Psoas muscle (tissue), 8 donors: Measurements from ENCODE around the gene ZBTB24. TPM values are rescaled to one million over a fixed set of nuclear protein-coding genes. Genes with fewer than 3 reads are reported as not detected.

Source experiments
- ATAC-seq, 4 donors: fragments of 200-7000 bp; cut with Tn5 transposase; one replicate each; pipeline ENCODE4 v1.9.1; 2020; ENCODE audit warnings: moderate library complexity in 3 of 4, mild to moderate bottlenecking in 2 of 4
- DNase-seq, 2 donors: peaks; one replicate each; pipeline ENCODE4 v3.0.0-alpha.2; 2020
- H3K27ac ChIP-seq: fragments of 200-600 bp; one replicate; pipeline ENCODE4 v1.8.0; 2022
- H3K27me3 ChIP-seq, 3 donors: fragments of 200-600 bp in 1 of 3; one replicate each; pipeline versions ENCODE4 v1.6.1 to v1.8.0; 2013 to 2022; ENCODE audit warnings: low read length in 2 of 3, mild to moderate bottlenecking in 2 of 3, moderate library complexity in 1 of 3; ENCODE audit not compliant: insufficient read depth in 3 of 3
- H3K36me3 ChIP-seq, 2 donors: fragments of 200-600 bp in 1 of 2; one replicate each; pipeline versions ENCODE4 v1.6.1 to v1.8.0; 2013 to 2022; ENCODE audit warnings: low read depth in 1 of 2, mild to moderate bottlenecking in 1 of 2, moderate library complexity in 1 of 2; ENCODE audit not compliant: insufficient read depth in 1 of 2
- H3K4me1 ChIP-seq: fragments of 200-600 bp; one replicate; pipeline ENCODE4 v1.8.0; 2022
- H3K4me3 ChIP-seq: fragments of 200-600 bp; one replicate; pipeline ENCODE4 v1.8.0; 2022; ENCODE audit warnings: mild to moderate bottlenecking
- H3K9me3 ChIP-seq: fragments of 200-600 bp; one replicate; pipeline ENCODE4 v1.8.0; 2022
- WGBS, 3 donors: extraction: QIAGEN DNeasy Blood & Tissue Kit; methylation state at CpG; one replicate each; pipeline versions ENCODE4 v1.1.6 to v1.1.7; 2013; 5-methylcytosine and 5-hydroxymethylcytosine counted together
- intact Hi-C, 2 donors: fragments of 100-400 bp; cut with DNase I; formaldehyde crosslinking; loops; one replicate each; pipeline versions ENCODE4 v1.11.0 to v1.14.2; 2022
- polyA plus RNA-seq, 3 donors: library from polyadenylated mRNA; stranded (reverse); fragments of 200-250 nt; gene quantifications; one replicate each; pipeline ENCODE4 v1.2.3, GENCODE V29; 2013
- total RNA-seq, 4 donors: library from RNA; stranded (reverse); fragmentation: NEBNext Ultra II Directional in 2 of 4; extraction: Animal tissue kit (Norgen Biotek cat#: 25700) in 2 of 4; gene quantifications; one replicate each; pipeline versions ENCODE4 v1.2.1 to v1.2.4, GENCODE V29; 2021 to 2023
- TF ChIP-seq, protein P1 (sequence below): fragments of 200-600 bp; IDR thresholded peaks from one replicate; pipeline ENCODE4 v1.8.0; 2022; ENCODE audit warnings: antibody characterized with exemption
- donor health status: healthy with polysubstance abuse.
- donor health status: DM: no; HTN: no; CAD: no; lungs with moderate emphysema.
- donor health status: Bipolar disorder and iron deficiency.
- donor health status: healthy.
- donor health status: DM: yes; HTN: yes; CAD: no.
- donor health status: DM: no; HTN: no; CAD: no.
- donor health status: DM: no; HTN: no; CAD: no.
- donor health status: DM: yes; HTN: yes; CAD: no.

The ZBTB24 gene
- total and polyA plus RNA-seq, 7 donors: 2.3 to 5.8 (median 5.3) TPM

DNA sequence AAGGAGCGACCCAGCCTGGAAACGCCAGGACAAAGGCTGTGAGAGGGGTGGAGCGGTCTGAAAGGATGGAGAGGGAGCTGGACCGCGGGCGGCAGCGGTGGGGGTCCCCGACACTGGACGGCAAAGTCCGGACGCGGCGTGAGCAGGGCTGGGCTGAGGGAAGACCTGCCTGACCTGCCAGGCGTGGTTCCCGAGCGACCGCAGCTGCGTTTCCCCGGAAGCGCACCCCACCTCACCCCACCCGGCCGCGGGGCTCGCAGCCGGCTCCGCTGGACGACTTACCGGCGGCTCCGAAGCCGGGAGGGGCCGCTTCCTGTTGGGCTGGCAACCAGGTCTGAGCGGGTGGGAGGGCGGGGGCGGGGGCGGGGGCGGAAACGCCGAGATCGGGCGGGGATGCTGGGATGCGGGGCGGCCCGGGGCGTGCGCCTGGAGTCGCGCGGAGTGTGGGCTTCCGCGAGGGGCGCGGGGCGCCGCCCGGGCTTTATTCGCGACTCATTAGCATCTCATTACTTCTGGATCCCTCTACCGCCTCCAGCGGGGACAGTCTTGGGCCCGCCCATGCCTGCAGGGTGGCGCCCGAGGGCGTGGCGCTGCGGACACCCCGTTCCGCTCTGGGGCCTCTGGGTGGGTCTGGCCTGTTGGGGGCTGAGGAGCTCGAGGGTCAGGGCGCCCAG is 27.4 kb downstream of the ZBTB24 start, which contains the start of gene MICAL1:
MICAL1 (minus strand) TSS at position 336 of the 674 bp plus-strand sequence. CDS start 1,576 bp downstream, outside the sequence.
- 0 to 1% (median 0%) methylated on average over 22 to 70 of the region's 70 CpGs for WGBS, 3 donors
- DNase-seq (peak; percentile 76 to 85), ATAC-seq (peak; percentile 70 to 79 (median 78))
- H3K27me3 ChIP-seq: no peaks in the 10 kb centered on the region
- peaks cover 25% of the 10 kb centered on the region for H3K4me1 ChIP-seq
- intact Hi-C loops: no loop called here
- H3K4me3 ChIP-seq: peak within 1 kb of the TSS; percentile 93
- H3K36me3 ChIP-seq: no peaks in the 10 kb centered on the region
- H3K9me3 ChIP-seq: no peaks in the 10 kb centered on the region
- TF ChIP-seq, protein P1, sequence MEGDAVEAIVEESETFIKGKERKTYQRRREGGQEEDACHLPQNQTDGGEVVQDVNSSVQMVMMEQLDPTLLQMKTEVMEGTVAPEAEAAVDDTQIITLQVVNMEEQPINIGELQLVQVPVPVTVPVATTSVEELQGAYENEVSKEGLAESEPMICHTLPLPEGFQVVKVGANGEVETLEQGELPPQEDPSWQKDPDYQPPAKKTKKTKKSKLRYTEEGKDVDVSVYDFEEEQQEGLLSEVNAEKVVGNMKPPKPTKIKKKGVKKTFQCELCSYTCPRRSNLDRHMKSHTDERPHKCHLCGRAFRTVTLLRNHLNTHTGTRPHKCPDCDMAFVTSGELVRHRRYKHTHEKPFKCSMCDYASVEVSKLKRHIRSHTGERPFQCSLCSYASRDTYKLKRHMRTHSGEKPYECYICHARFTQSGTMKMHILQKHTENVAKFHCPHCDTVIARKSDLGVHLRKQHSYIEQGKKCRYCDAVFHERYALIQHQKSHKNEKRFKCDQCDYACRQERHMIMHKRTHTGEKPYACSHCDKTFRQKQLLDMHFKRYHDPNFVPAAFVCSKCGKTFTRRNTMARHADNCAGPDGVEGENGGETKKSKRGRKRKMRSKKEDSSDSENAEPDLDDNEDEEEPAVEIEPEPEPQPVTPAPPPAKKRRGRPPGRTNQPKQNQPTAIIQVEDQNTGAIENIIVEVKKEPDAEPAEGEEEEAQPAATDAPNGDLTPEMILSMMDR: peak; percentile 35
- peak within 1 kb of the TSS; percentile 83 for H3K27ac ChIP-seq

DNA sequence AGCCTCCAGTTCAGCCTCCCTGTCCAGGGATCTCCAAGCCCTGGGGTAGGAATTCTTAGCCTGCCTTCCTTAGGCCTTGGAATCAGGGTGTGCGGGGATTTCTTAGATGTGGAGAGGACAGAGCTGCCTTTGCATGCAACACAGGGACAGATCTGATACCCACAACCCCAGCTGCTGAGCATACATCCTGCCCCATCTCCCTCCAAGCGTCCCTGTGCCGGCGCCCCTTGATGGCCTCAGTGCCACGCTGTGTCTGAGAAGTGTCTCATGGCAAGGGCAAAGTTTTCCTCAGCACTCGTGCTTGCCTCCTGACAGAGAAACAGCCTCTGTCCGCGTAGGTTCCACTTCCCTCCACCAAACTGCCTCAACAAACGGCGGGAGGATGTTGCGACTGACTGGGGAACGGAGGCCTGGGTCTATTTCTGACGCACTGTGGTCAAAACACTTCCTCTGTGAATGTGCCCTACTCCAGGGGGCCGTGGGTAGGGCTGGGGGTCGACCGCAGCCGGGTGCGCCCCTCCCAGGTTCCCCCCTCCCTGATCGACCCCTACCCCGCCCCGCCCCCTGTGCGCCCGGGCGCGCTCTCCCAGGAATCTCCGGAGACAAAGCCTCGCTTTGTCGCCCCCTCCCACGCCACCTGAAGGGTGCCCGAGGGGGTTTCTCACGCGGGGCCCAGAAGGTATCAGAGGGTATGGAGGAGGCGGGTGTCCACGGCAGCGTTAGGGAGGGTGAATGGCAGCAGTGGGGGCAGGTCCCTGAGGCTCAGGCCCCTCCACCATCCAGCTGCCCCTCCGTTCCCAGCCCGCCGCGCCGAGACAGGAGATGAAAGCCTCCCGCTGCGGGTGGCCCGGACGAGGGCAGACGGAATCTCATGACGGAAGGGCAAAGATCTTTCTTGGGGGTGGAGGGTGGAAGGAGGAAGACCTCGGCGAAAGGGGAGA is 28.3 kb downstream of the ZBTB24 start:
- intact Hi-C loops: no loop called here
- Histone ChIP-seq H3K9me3 (no peaks in the 10 kb centered on the region), H3K27me3 (no peaks in the 10 kb centered on the region), H3K27ac (peak overlapping the region; percentile 61), H3K4me3 (peak overlapping the region; percentile 93), H3K4me1 (peaks cover 25% of the 10 kb centered on the region), H3K36me3 (no peaks in the 10 kb centered on the region)
- WGBS, 3 donors: 9 to 17% (median 16%) methylated on average over 45 to 48 of the region's 48 CpGs
- peak in 1 of 2 donors; percentile 66 for DNase-seq
- ATAC-seq: peak in 2 of 4 donors; percentile 1 to 15
- TF ChIP-seq, protein P1: no peak

DNA sequence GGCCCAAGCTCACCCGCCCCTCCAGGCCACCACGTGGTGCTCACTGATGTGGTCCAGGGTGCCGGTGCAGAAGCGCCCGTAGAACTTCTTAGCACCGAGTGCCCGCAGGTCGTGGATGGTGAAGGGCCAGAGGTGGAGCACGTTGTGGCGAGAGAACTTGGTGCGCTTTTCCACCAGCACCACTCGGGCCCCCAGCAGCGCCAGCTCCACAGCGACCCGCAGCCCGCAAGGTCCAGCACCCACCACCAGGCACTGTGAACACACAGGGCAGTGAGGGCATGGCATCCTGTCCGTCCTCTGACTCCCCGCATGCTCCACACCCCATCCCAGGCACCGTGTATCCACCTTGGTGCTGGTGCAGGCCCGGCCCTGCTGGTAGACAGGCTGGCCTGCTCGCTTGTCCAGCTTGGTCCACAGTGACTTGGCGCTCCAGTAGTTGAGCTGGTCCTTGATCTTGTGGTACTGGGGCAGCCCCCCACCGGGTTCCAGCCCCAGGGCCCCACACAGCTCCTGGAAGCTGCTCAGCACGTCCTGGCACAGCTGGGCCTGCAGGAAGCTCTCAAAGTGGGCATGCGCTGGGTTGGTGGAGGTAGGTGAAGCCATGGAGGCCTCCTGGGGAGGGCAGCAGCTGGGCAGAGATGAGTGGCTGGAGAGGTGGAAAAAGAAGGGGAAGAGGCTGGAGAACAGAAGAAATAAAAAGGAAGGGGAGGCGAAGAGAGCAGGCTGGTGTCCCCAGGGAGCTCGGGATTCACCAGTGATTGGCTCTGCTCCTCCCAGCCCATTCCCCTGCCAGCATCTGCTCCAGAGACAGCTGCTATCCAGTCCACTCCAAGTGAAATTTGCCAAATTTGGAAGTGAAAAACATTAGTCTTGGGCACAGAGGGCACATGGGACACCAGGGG is 29.2 kb downstream of the ZBTB24 start:
- intact Hi-C loops: no loop called here
- WGBS, 3 donors: 67 to 88% (median 78%) methylated on average over 27 of the region's 27 CpGs
- H3K9me3 ChIP-seq: no peaks in the 10 kb centered on the region
- H3K4me1 ChIP-seq: peaks cover 25% of the 10 kb centered on the region
- ATAC-seq: no peak
- H3K27me3 ChIP-seq: no peaks in the 10 kb centered on the region
- H3K4me3 ChIP-seq: peak overlapping the region; percentile 93
- peak overlapping the region; percentile 61 for H3K27ac ChIP-seq
- TF ChIP-seq, protein P1: no peak
- DNase-seq: peak; percentile 45 to 73
- H3K36me3 ChIP-seq: no peaks in the 10 kb centered on the region

DNA sequence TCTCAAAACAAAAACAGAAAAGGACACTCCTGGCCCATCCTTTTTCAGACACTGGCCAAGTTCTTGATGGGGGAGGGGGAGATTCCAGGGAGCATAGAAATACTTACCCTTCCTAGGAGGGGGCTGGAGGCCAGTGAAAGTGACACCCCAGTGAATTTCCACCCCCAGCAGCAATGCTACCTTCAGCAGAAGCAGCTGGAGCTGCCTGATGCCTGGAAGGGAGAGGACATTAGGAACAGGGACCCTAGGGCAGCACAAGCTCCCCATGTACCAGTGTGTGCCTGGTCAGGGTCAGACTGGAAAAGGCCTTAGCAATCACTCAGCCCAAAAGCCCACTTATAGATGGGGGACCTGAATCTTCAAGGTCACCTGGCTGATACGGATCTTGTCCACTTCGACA is 29.9 kb downstream of the ZBTB24 start:
- ATAC-seq (no peak), DNase-seq (no peak)
- Histone ChIP-seq H3K27me3 (no peaks in the 10 kb centered on the region), H3K36me3 (no peaks in the 10 kb centered on the region), H3K4me1 (peaks cover 20% of the 10 kb centered on the region), H3K9me3 (no peaks in the 10 kb centered on the region), H3K27ac (no peak overlapping the region), H3K4me3 (no peak overlapping the region)
- WGBS, 3 donors: 70 to 93% (median 77%) methylated on average over 2 of the region's 2 CpGs
- intact Hi-C loops: no loop called here
- TF ChIP-seq, protein P1: no peak
